Nephron progenitor cell (in vitro differentiated cells): ENCODE results near the gene PAX8.

Source experiments
- DNase-seq: peaks from one replicate; pipeline ENCODE4 v3.0.0; 2021
- H3K27ac Mint-ChIP-seq: 2 replicates; pipeline ENCODE4 v1.8.0; 2021; ENCODE audit warnings: mild to moderate bottlenecking, moderate library complexity, mixed read lengths
- H3K27me3 Mint-ChIP-seq: 2 replicates; pipeline ENCODE4 v1.8.0; 2021; ENCODE audit warnings: mild to moderate bottlenecking, low read depth, mixed read lengths; ENCODE audit not compliant: poor library complexity
- H3K36me3 Mint-ChIP-seq: 2 replicates; pipeline ENCODE4 v1.8.0; 2021; ENCODE audit warnings: low read depth, mixed read lengths
- H3K4me1 Mint-ChIP-seq: 2 replicates; pipeline ENCODE4 v1.8.0; 2021; ENCODE audit warnings: mixed read lengths
- H3K4me3 Mint-ChIP-seq: 2 replicates; pipeline ENCODE4 v1.8.0; 2021; ENCODE audit warnings: mild to moderate bottlenecking, moderate library complexity, mixed read lengths
- H3K9me3 Mint-ChIP-seq: 2 replicates; pipeline ENCODE4 v1.8.0; 2021; ENCODE audit warnings: mild to moderate bottlenecking, moderate library complexity, mixed read lengths
- TF ChIP-seq, protein P1 (sequence below): fragments of 200-600 bp; sonication (generic); IDR thresholded peaks from 2 replicates; pipeline ENCODE4 v1.5.0; 2021; ENCODE audit warnings: antibody characterized with exemption

Gene PAX8

GRCh38 chr2:113277474-113278072 is 1.1 kb downstream of the PAX8 start:
- peaks cover 93% of the 10 kb centered on the region for H3K27me3 Mint-ChIP-seq
- H3K9me3 Mint-ChIP-seq, result no peaks in the 10 kb centered on the region
- H3K4me3 Mint-ChIP-seq, result peak overlapping the region; percentile 87
- peak; percentile 48 for DNase-seq
- peaks cover 49% of the 10 kb centered on the region for H3K36me3 Mint-ChIP-seq
- TF ChIP-seq, protein P1, sequence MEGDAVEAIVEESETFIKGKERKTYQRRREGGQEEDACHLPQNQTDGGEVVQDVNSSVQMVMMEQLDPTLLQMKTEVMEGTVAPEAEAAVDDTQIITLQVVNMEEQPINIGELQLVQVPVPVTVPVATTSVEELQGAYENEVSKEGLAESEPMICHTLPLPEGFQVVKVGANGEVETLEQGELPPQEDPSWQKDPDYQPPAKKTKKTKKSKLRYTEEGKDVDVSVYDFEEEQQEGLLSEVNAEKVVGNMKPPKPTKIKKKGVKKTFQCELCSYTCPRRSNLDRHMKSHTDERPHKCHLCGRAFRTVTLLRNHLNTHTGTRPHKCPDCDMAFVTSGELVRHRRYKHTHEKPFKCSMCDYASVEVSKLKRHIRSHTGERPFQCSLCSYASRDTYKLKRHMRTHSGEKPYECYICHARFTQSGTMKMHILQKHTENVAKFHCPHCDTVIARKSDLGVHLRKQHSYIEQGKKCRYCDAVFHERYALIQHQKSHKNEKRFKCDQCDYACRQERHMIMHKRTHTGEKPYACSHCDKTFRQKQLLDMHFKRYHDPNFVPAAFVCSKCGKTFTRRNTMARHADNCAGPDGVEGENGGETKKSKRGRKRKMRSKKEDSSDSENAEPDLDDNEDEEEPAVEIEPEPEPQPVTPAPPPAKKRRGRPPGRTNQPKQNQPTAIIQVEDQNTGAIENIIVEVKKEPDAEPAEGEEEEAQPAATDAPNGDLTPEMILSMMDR, result no peak
- no peak overlapping the region for H3K27ac Mint-ChIP-seq
- H3K4me1 Mint-ChIP-seq, result peaks cover 67% of the 10 kb centered on the region

DNA sequence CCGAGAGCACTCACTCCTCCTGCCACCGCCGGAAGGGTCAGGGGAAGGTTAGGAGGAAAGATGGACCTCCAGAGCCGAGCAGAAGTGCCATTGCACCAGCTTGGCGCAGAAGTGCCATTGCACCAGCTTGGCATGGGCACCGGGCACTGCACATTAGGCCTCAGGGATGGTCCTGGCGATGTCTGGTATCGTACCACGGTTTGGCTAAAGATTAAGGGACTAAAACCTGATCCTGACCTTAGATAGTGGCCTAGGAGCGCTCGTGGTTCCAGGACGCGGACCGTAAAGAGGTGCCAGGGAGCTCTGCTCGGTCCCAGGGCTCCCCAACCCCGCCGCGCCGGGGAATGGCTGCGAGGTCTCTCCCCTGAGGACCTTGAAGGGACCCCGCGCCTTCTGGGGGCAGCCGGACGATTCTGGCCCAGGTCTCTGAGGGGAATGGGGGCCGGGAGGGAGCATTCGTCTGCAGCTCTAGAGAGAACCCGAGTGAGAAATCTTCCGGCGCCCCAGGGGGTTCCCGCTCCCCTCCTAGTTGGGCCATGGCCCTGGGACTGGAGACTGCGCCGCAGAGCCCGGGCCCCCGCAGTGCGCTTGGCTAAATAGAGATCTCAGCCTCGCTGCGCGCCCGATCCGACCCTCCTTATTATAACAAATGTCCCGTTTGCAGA is 1.8 kb downstream of the PAX8 start:
- Mint-ChIP-seq H3K9me3 (no peaks in the 10 kb centered on the region), H3K36me3 (peaks cover 55% of the 10 kb centered on the region), H3K4me1 (peaks cover 67% of the 10 kb centered on the region), H3K4me3 (peak overlapping the region; percentile 87), H3K27ac (peak overlapping the region; percentile 36), H3K27me3 (peaks cover 93% of the 10 kb centered on the region)
- TF ChIP-seq, protein P1, result no peak
- DNase-seq, result peak; percentile 40

GRCh38 chr2:113276216-113276760 is 2.4 kb downstream of the PAX8 start:
- Mint-ChIP-seq H3K36me3 (peaks cover 62% of the 10 kb centered on the region), H3K4me1 (peaks cover 69% of the 10 kb centered on the region), H3K4me3 (peak overlapping the region; percentile 87), H3K27me3 (peaks cover 93% of the 10 kb centered on the region), H3K9me3 (no peaks in the 10 kb centered on the region), H3K27ac (peak overlapping the region; percentile 36)
- TF ChIP-seq, protein P1, result no peak
- no peak for DNase-seq

DNA sequence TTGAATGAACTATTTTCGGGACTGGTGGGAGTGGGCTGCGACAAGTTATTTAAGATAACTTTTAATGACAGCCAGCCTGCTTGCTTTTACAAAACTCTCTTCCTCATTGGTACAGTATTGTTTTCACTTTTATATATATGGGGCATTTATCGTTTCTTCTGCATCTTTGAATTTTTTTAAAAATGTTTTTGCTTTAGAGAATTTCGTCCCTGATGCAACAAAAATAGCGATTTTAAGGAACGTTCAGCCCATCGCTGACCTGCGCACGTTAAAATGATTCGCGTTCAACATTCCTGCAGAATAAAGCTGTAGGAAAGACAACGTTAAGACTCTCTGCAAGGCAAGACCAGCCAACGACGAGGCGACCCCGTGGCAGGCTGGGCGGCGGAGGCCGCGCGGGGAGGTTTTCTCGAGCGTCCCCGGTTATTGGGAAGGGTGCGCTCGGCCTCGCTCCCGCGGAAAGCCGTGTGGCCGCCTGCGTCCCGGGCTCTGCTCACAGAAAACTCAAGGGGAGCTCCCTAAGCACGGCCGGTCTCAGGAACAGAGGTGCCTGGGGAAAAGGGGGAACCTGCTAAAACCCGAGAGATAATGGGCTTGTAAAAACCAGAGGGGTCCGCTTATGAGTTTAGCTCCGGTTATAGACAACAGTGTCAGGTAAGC is 3.0 kb downstream of the PAX8 start:
- peak; percentile 40 for DNase-seq
- Mint-ChIP-seq H3K27ac (no peak overlapping the region), H3K9me3 (no peaks in the 10 kb centered on the region), H3K4me3 (peak overlapping the region; percentile 87), H3K4me1 (peaks cover 71% of the 10 kb centered on the region), H3K36me3 (peaks cover 68% of the 10 kb centered on the region), H3K27me3 (peaks cover 92% of the 10 kb centered on the region)
- TF ChIP-seq, protein P1, result no peak

DNA sequence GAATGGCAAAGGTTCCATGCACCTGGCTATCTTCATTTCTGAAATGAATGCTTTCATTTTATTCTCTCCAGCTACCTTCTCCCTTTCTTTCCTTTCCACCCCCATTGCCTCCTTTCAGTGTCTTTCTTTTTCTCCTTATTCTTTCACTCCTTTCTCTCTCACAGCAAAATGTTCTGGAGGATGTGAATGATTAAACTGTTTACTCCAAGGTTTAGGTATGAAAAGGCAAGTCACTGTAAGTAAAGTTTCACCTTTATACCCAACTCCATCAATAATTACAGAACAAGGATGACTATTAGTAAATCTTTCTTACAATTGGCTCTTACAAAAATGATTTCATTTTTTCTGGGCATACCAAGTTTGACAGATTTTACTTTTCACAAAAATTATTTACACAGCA is 4.3 kb downstream of the PAX8 start:
- DNase-seq, result no peak
- H3K27me3 Mint-ChIP-seq, result peaks cover 87% of the 10 kb centered on the region
- H3K9me3 Mint-ChIP-seq, result no peaks in the 10 kb centered on the region
- peak overlapping the region; percentile 87 for H3K4me3 Mint-ChIP-seq
- TF ChIP-seq, protein P1, result no peak
- no peak overlapping the region for H3K27ac Mint-ChIP-seq
- H3K4me1 Mint-ChIP-seq, result peaks cover 71% of the 10 kb centered on the region
- H3K36me3 Mint-ChIP-seq, result peaks cover 80% of the 10 kb centered on the region
